ENCODE measurements around the gene PAAF1.
A peak's percentile ranks its signal among the peaks of the same experiment; 100 is the strongest.
"Not testable (repeated sequence)": the region's sequence is repeated elsewhere in the genome, so short reads cannot be mapped to it uniquely, and the experiment has no call there.

The PAAF1 gene

DNA sequence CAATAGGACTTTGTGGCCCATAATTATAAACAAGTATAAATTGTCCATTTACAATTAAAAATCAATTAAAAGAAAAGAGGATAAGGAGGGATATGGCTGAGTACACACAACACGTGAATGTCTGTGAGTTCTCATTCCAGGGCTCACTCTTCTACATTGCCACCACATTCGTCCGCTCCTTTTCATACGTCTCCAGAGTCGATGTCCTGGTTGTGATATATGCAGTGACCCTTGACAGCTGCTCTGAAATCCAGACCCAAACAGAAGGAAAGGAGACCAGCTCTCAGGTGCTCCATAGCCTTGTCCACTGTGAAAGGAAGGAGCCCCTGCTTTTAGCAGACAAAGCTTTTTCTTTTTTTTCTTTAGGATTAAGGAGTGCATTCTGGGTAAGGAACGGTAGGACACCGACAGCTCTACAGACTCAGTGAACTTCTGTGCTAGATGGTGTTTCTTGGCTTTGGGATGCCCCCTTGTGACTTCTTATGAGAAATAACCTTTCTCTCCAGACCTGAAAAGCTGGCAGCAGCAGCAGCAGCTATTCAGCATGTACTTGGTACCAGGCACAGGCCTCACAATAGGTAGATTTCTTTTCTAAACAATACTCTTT, 54.3 kb downstream of the PAAF1 start:
- H3K4me3 ChIP-seq (ENCODE audit: low read length), result no peak overlapping the region
- DNase-seq (ENCODE audit: low read depth), result peak; percentile 77
- TF ChIP-seq CTCF (conservative IDR thresholded peaks at IDR 0.05; ENCODE audit: low read length), result peak; percentile 62

DNA sequence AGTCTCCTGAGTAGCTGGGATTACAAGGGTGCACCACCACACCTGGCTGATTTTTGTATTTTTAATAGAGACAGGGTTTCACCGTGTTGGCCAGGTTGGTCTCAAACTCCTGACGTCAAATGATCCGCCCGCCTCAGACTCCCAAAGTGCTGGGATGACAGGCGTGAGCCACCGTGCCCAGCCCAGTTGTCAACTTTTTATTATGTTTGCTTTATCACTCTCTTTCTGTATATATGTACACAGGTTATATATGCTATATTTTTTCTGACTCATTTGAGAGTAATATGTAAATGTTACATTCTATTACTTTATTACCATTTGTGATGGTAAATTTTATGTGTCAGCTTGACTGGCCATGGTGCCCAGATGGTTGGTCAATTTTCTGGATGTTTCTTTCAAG, 55.2 kb downstream of the PAAF1 start:
- H3K4me3 ChIP-seq (ENCODE audit: low read length), result no peak overlapping the region
- TF ChIP-seq CTCF (conservative IDR thresholded peaks at IDR 0.05; ENCODE audit: low read length), result no peak

DNA sequence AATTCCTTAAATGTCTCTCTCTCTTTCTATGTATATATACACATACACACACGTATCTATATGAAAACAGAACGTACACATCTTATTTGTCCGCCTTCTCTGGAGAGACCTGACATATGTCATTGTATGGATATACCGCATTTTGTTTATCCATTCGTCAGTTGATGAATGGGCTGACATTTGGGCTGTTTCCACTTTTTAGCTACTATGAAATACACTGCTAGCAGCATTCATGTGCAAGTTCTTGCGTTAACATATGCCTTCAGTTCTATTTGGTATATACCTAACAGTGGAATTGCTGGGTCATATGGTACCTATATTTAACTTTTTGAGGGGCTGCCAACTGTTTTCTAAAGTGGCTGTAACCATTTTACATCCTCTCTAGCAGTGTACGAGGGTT, 56.0 kb downstream of the PAAF1 start:
- no peak overlapping the region for H3K4me3 ChIP-seq (ENCODE audit: low read length)
- TF ChIP-seq CTCF (conservative IDR thresholded peaks at IDR 0.05; ENCODE audit: low read length), result no peak
- no peak for DNase-seq (ENCODE audit: low read depth)

More for the DNA sequence above, 55.2 kb downstream of the PAAF1 start:
- DNase-seq (ENCODE audit: low read depth), result no peak

DNA sequence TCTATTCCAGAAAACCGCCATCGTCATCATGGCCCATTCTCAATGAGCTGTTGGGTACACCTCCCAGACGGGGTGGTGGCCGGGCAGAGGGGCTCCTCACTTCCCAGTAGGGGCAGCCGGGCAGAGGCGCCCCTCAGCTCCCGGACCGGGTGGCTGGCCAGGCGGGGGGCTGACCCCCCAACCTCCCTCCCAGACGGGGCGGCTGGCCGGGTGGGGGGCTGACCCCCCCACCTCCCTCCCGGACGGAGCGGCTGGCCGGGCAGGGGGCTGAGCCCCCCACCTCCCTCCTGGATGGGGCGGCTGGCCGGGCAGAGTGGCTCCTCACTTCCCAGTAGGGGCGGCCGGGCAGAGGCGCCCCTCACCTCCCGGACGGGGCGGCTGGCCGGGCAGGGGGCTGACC, 59.2 kb downstream of the PAAF1 start:
- not testable (repeated sequence) for H3K4me3 ChIP-seq (ENCODE audit: low read length); DNase-seq (ENCODE audit: low read depth)

- TF ChIP-seq CTCF (conservative IDR thresholded peaks at IDR 0.05; ENCODE audit: low read length), result no peak
- peak; percentile 24 for DNase-seq (ENCODE audit: low read depth)
- H3K4me3 ChIP-seq (ENCODE audit: low read length), result no peak overlapping the region
These were observed 62.3 kb downstream of the PAAF1 start for GRCh38 chr11:73939096-73939495.

GRCh38 chr11:73940801-73941570, 64.2 kb downstream of the PAAF1 start:
- no peak overlapping the region for H3K4me3 ChIP-seq (ENCODE audit: low read length)
- DNase-seq (ENCODE audit: low read depth), result no peak
- TF ChIP-seq CTCF (conservative IDR thresholded peaks at IDR 0.05; ENCODE audit: low read length), result no peak

GRCh38 chr11:73942010-73942409, 65.2 kb downstream of the PAAF1 start:
- TF ChIP-seq CTCF (conservative IDR thresholded peaks at IDR 0.05; ENCODE audit: low read length), result no peak
- no peak overlapping the region for H3K4me3 ChIP-seq (ENCODE audit: low read length)
- DNase-seq (ENCODE audit: low read depth), result no peak

Data from AG10803 (cell line).